BLaER1 (cell line): ENCODE data around the gene LTBP3.
A peak's percentile ranks its signal among the peaks of the same experiment; 100 is the strongest.
"Not testable (repeated sequence)": the region's sequence is repeated elsewhere in the genome, so short reads cannot be mapped to it uniquely, and the experiment has no call there.

ENCODE experiments used
- H3K27ac ChIP-seq: shearing (Covaris generic); formaldehyde crosslinking; 2 replicates; pipeline ENCODE4 v1.8.1; 2022
- H3K27me3 ChIP-seq: shearing (Covaris generic); formaldehyde crosslinking; 2 replicates; pipeline ENCODE4 v1.8.1; 2022
- H3K36me3 ChIP-seq: shearing (Covaris generic); formaldehyde crosslinking; 2 replicates; pipeline ENCODE4 v1.8.1; 2022
- H3K4me1 ChIP-seq: shearing (Covaris generic); formaldehyde crosslinking; 2 replicates; pipeline ENCODE4 v1.8.1; 2022
- H3K4me2 ChIP-seq: shearing (Covaris generic); formaldehyde crosslinking; 2 replicates; pipeline ENCODE4 v1.8.1; 2022
- H3K4me3 ChIP-seq: shearing (Covaris generic); formaldehyde crosslinking; 2 replicates; pipeline ENCODE4 v1.8.1; 2022
- H3K9ac ChIP-seq: shearing (Covaris generic); formaldehyde crosslinking; 2 replicates; pipeline ENCODE4 v1.8.1; 2022
- H3K9me3 ChIP-seq: shearing (Covaris generic); formaldehyde crosslinking; 2 replicates; pipeline ENCODE4 v1.8.1; 2022
- H4K20me1 ChIP-seq: shearing (Covaris generic); formaldehyde crosslinking; 2 replicates; pipeline ENCODE4 v1.8.1; 2022
- Cebpa-rat ChIP-seq: shearing (Covaris generic); IDR thresholded peaks from 2 replicates; pipeline ENCODE4 v1.8.1; 2022

The LTBP3 gene

GRCh38 chr11:65572356-65573051, 14.3 kb upstream of the LTBP3 start, which contains the start of gene FAM89B:
FAM89B (plus strand) TSS chr11:65572538; CDS start chr11:65572670, 132 bp downstream.
- Histone ChIP-seq H3K4me2 (peak within 1 kb of the TSS; percentile 100), H4K20me1 (peaks cover 44% of the 10 kb centered on the region), H3K36me3 (no peaks in the 10 kb centered on the region; the same call in 1 of the 2 replicates), H3K27me3 (no peaks in the 10 kb centered on the region), H3K4me1 (peaks cover 65% of the 10 kb centered on the region), H3K9me3 (no peaks in the 10 kb centered on the region), H3K27ac (peak within 1 kb of the TSS; percentile 96), H3K9ac (peak within 1 kb of the TSS; percentile 98), H3K4me3 (peak within 1 kb of the TSS; percentile 90)
- no peak for TF ChIP-seq Cebpa-rat

- H3K27ac ChIP-seq: peak overlapping the region; percentile 85
- peak overlapping the region; percentile 90 for H3K4me3 ChIP-seq
Observed at GRCh38 chr11:65571940-65572339, 13.8 kb upstream of the LTBP3 start.

GRCh38 chr11:65571420-65571819, 13.3 kb upstream of the LTBP3 start:
- Histone ChIP-seq H4K20me1 (peaks cover 38% of the 10 kb centered on the region), H3K4me2 (peak overlapping the region; percentile 100), H3K4me3 (peak overlapping the region; percentile 90), H3K4me1 (peaks cover 65% of the 10 kb centered on the region), H3K9ac (peak overlapping the region; percentile 98), H3K36me3 (no peaks in the 10 kb centered on the region; the same call in 1 of the 2 replicates), H3K27ac (peak overlapping the region; percentile 85), H3K27me3 (no peaks in the 10 kb centered on the region), H3K9me3 (no peaks in the 10 kb centered on the region)
- TF ChIP-seq Cebpa-rat: no peak

More at GRCh38 chr11:65571940-65572339, 13.8 kb upstream of the LTBP3 start:
- TF ChIP-seq Cebpa-rat: no peak
- Histone ChIP-seq H3K36me3 (no peaks in the 10 kb centered on the region; the same call in 1 of the 2 replicates), H3K4me1 (peaks cover 65% of the 10 kb centered on the region), H4K20me1 (peaks cover 39% of the 10 kb centered on the region), H3K9me3 (no peaks in the 10 kb centered on the region), H3K4me2 (peak overlapping the region; percentile 100), H3K27me3 (no peaks in the 10 kb centered on the region), H3K9ac (peak overlapping the region; percentile 98)

GRCh38 chr11:65569973-65570918, 12.1 kb upstream of the LTBP3 start, which contains the start of gene ZNRD2:
ZNRD2 (plus strand) TSS chr11:65570477; CDS start chr11:65570492, 15 bp downstream.
- peak within 1 kb of the TSS; percentile 98 for H3K9ac ChIP-seq

GRCh38 chr11:65569164-65569972, 11.2 kb upstream of the LTBP3 start:
- no peaks in the 10 kb centered on the region for H3K9me3 ChIP-seq
- H3K36me3 ChIP-seq: no peaks in the 10 kb centered on the region; the same call in 1 of the 2 replicates
- no peak for TF ChIP-seq Cebpa-rat
- no peaks in the 10 kb centered on the region for H3K27me3 ChIP-seq
- H4K20me1 ChIP-seq: peaks cover 32% of the 10 kb centered on the region
- H3K9ac ChIP-seq: peak overlapping the region; percentile 98
- H3K4me1 ChIP-seq: peaks cover 72% of the 10 kb centered on the region
- peak overlapping the region; percentile 94 for H3K4me2 ChIP-seq
- H3K4me3 ChIP-seq: peak overlapping the region; percentile 90
- peak overlapping the region; percentile 85 for H3K27ac ChIP-seq

More at GRCh38 chr11:65569973-65570918, 12.1 kb upstream of the LTBP3 start, which contains the start of gene ZNRD2:
- Histone ChIP-seq H3K36me3 (no peaks in the 10 kb centered on the region; the same call in 1 of the 2 replicates), H3K4me3 (peak within 1 kb of the TSS; percentile 90), H3K9me3 (no peaks in the 10 kb centered on the region), H3K4me1 (peaks cover 71% of the 10 kb centered on the region), H3K27ac (peak within 1 kb of the TSS; percentile 85), H4K20me1 (peaks cover 37% of the 10 kb centered on the region), H3K27me3 (no peaks in the 10 kb centered on the region), H3K4me2 (peak within 1 kb of the TSS; percentile 100)
- no peak for TF ChIP-seq Cebpa-rat

GRCh38 chr11:65565624-65566453, 7.7 kb upstream of the LTBP3 start:
- no peak for TF ChIP-seq Cebpa-rat

GRCh38 chr11:65564879-65565559, 6.9 kb upstream of the LTBP3 start:
- not testable (repeated sequence) for H3K9me3 ChIP-seq, H3K27me3 ChIP-seq, H4K20me1 ChIP-seq, H3K36me3 ChIP-seq, H3K4me3 ChIP-seq
- Histone ChIP-seq H3K9ac (peak overlapping the region; percentile 42; the same call in 1 of the 2 replicates), H3K4me2 (peak overlapping the region; percentile 94), H3K27ac (peak overlapping the region; percentile 80), H3K4me1 (peaks cover 80% of the 10 kb centered on the region)

More at GRCh38 chr11:65565624-65566453, 7.7 kb upstream of the LTBP3 start:
- no peaks in the 10 kb centered on the region for H3K9me3 ChIP-seq
- H3K4me1 ChIP-seq: peaks cover 73% of the 10 kb centered on the region
- H3K4me3 ChIP-seq: no peak overlapping the region
- H3K36me3 ChIP-seq: no peaks in the 10 kb centered on the region
- H3K27ac ChIP-seq: peak overlapping the region; percentile 80
- peak overlapping the region; percentile 94 for H3K4me2 ChIP-seq
- H4K20me1 ChIP-seq: peaks cover 4% of the 10 kb centered on the region
- peak overlapping the region; percentile 42 for H3K9ac ChIP-seq
- no peaks in the 10 kb centered on the region for H3K27me3 ChIP-seq

GRCh38 chr11:65563601-65564000, 5.4 kb upstream of the LTBP3 start:
- no peak overlapping the region for H3K4me3 ChIP-seq
- TF ChIP-seq Cebpa-rat: no peak
- H3K36me3 ChIP-seq: no peaks in the 10 kb centered on the region
- no peaks in the 10 kb centered on the region for H4K20me1 ChIP-seq
- H3K27me3 ChIP-seq: no peaks in the 10 kb centered on the region
- H3K27ac ChIP-seq: no peak overlapping the region
- no peak overlapping the region for H3K4me2 ChIP-seq
- no peak overlapping the region for H3K9ac ChIP-seq
- peaks cover 86% of the 10 kb centered on the region for H3K4me1 ChIP-seq
- H3K9me3 ChIP-seq: no peaks in the 10 kb centered on the region
